ENCODE results near the gene CCDC54.
"Not testable (repeated sequence)": the region's sequence is repeated elsewhere in the genome, so short reads cannot be mapped to it uniquely, and the experiment has no call there.

Gene CCDC54

DNA sequence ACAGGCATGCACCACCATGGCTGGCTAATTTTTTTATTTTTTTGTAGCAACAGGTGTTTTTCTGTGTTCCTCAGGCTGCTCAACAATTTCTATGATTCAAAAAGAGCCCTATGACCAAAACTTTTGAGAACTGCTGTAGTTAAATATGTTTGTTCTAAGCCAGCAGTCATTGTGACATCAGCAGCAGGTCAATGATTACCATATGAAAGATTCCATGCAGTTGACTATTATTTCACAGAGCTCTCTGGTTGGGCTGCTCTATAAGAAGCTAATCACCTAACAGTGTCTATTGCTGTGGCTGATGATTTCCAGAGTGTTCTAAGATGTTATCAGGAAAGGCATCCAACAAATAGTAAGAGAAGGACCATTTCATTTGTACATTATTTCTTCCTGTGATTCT, at the start of gene CCDC54:
CCDC54 (plus strand) TSS at position 289 of the 400 bp plus-strand sequence. CDS start 149 bp downstream, outside the sequence.
- DNase-seq (ENCODE audit: low read depth in 2 of 2) = no peak

DNA sequence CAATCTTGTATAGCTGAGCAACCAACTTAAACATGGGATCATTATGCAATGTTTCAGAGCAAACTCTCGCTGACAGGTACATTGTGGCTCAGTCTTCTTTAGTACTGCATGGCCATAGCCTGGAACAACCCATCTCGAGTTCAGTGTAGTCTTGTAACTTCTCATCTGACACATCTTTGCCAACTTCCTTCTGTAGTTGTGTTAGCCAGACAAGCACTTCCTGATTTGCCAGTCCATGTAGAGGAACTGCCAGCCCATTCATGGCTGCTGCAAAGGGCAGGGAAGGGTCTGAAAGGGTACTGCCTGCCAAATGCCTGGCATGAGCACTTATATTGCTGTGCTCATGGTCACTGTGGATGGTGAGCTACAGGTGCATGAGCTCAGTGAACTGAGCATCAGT, 49.2 kb upstream of the CCDC54 start:
- no peak for DNase-seq (ENCODE audit: low read depth in 2 of 2)

DNA sequence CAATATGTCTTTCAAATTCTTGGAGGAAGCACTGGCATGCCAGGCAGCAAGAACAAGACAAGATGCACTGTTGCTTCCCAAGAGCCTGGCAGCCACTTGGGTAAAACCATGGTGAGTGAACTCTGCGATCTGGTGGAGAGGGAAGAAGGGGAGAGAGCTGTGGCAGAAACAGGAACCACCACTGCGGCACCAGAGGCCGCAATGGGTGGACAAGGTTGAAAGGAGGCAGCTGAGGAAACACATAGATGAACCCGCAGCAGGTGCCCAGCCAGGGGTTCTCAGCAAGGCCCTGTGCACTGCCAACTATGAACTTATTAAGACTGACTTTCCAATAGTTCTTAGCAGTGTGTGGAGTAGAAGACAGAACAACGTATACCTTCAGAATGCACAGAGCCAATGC, 48.2 kb upstream of the CCDC54 start:
- DNase-seq (ENCODE audit: low read depth in 2 of 2) = no peak

- not testable (repeated sequence) for DNase-seq (ENCODE audit: low read depth in 2 of 2)
Observed at GRCh38 chr3:107339690-107340089, 37.5 kb upstream of the CCDC54 start.

DNA sequence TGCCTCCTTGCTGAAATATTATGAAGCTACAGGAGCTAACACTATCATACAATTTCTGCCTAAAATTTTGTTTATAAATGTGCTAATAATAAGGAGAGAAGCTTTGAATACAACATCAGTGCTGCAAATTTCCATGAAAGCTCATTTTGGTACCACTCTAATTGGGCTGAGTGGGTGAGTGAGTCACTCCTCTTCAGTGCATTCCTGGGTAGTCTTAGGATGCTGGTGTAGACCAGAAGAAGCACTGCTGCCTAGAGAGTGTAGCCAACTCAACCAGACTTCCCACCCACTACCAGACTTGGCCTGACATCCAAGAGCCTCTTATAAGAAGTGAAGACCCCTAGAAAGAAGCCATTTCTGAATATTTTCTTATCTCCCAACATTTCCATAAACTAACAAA, 32.5 kb upstream of the CCDC54 start:
- no peak for DNase-seq (ENCODE audit: low read depth in 2 of 2)

DNA sequence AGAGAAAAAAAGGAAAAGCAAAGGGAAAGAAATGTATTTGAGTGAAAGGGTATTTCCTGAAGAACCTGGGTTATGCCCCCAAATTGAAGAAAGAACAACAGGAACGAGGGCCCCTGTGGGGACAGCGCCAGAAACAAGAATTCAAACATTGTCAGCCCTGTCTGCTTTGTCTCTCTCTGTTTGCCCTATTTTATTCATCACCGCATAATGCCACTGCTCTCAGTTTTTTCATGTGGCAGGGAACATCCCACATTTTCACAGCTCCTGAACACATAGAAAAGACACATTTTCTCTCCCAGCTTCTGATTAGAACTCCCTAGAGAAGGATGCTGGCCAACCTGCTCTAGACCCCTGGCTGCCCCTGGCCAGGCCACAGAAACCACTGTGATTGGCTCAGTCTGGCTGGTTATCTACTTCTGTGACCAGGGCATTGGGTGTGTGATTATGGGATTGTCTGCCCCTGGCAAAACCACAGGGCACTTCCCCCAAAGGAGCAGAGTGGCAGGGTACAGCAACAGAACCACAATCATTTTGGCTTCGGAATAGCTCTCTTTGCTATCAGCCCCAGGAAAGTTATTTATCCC, 31.3 kb upstream of the CCDC54 start:
- no peak for DNase-seq (ENCODE audit: low read depth in 2 of 2)

GRCh38 chr3:107346564-107346963, 30.7 kb upstream of the CCDC54 start:
- DNase-seq (ENCODE audit: low read depth in 2 of 2) = no peak

GRCh38 chr3:107347751-107348150, 29.5 kb upstream of the CCDC54 start:
- no peak for DNase-seq (ENCODE audit: low read depth in 2 of 2)

- no peak for DNase-seq (ENCODE audit: low read depth in 2 of 2)
Observed at GRCh38 chr3:107356706-107357105, 20.5 kb upstream of the CCDC54 start.

- DNase-seq (ENCODE audit: low read depth in 2 of 2) = no peak
Observed at GRCh38 chr3:107361633-107362032, 15.6 kb upstream of the CCDC54 start.

- no peak for DNase-seq (ENCODE audit: low read depth in 2 of 2)
Observed at GRCh38 chr3:107365051-107365450, 12.2 kb upstream of the CCDC54 start.

GRCh38 chr3:107366766-107367165, 10.5 kb upstream of the CCDC54 start:
- no peak for DNase-seq (ENCODE audit: low read depth in 2 of 2)

- DNase-seq (ENCODE audit: low read depth in 2 of 2) = no peak
Observed at GRCh38 chr3:107367353-107367752, 9.9 kb upstream of the CCDC54 start.

GRCh38 chr3:107368654-107369398, 8.4 kb upstream of the CCDC54 start:
- DNase-seq (ENCODE audit: low read depth in 2 of 2) = no peak

- no peak for DNase-seq (ENCODE audit: low read depth in 2 of 2)
Observed at GRCh38 chr3:107369791-107370190, 7.4 kb upstream of the CCDC54 start.

DNA sequence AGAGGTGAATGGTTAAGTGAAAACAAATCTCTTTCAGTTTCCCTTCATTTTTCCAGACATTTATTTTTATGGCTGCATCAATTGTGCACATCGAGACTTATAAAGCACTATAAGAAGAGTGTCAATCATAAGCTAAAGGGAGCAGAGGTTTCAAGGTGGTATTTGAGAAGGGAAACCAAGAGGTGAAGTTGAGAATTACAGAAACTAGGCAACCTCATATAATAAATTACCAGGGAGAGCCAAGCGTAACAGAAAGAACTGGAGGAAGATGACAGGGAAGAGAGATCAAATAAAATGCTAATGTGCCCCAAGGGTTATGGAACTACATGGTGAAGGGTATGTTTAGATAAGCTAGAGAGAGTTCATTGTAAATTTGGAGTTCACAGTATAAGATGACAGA, 6.3 kb upstream of the CCDC54 start:
- DNase-seq (ENCODE audit: low read depth in 2 of 2) = no peak

DNA sequence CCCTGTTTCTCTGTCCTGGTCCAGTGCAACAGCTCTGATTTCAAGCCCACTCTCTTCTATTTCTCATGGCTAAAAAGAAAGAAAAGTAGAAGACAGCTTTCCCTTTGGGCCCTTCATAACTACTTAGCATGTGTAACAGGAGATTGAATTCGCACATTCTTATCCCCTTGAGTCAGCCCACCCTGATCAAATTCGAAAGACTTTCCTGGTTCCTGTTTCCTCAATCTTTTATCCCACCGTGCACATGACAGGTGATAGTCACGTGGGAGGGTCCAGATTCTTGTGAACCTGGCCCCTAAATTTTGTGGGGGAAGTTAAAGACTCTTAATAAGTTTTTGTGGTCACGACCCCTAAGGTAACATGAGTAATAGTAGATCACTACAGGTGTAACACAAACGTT, 4.7 kb upstream of the CCDC54 start:
- no peak for DNase-seq (ENCODE audit: low read depth in 2 of 2)

DNA sequence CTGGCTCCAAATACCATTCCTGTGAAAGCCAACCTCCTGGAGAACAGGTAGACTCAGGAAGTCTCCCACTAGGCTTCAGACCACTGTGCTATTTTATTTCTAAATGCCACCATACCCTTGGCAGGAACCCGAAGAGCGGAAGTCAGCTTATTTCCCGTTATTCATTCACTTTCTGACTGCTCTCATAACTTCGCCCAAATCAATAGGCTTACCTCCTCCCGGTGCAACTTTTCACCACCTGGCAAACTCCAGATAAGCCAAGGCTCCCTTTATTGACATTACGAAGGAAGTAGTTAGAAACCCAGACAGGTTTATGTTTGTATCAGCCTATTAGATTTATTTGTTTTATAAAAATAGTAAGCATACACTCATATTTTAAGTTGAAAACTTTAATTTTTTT, 3.3 kb upstream of the CCDC54 start:
- no peak for DNase-seq (ENCODE audit: low read depth in 2 of 2)

- no peak for DNase-seq (ENCODE audit: low read depth in 2 of 2)
Observed at GRCh38 chr3:107375682-107376081, 1.6 kb upstream of the CCDC54 start.

DNA sequence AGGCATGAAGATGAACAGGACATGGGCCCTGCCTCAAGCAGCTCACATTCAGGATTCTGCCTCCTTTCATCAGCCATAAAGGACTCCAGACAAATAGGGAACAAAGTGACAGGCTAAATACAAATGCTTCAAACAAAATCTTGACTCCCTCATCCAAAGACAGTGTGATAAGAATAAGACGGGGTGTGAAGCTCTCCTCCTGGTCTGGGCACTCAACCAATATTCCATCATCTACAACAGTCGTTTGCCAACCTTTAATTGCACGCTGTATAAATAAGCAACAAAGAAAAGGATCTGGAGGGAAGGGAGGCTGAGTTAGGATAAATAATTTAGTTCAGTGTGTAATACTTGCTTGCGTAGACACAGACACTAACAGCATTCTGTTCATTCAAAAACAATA, 5.4 kb downstream of the CCDC54 start:
- no peak for DNase-seq (ENCODE audit: low read depth in 2 of 2)

- DNase-seq (ENCODE audit: low read depth in 2 of 2) = no peak
Observed at GRCh38 chr3:107384428-107384827, 7.2 kb downstream of the CCDC54 start.

DNA sequence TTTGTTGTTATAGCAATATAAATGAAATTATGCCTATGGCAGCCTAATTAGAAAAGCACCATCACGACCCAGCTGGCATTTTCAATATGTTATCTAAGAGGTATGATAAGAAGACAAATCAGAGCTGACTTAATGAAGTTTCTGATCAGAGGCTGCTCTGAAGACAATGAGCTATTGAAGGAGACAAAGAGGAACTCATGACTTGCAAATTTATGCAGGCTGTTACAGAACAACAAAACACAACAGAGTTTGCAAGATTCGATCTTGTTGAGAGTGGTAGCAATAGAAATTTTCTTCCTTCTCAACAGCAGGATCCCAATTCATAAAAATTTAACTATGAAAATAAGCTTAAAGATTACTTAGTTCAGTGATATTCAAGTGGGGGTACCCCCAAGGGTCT, 7.7 kb downstream of the CCDC54 start:
- no peak for DNase-seq (ENCODE audit: low read depth in 2 of 2)

- no peak for DNase-seq (ENCODE audit: low read depth in 2 of 2)
Observed at GRCh38 chr3:107387555-107387954, 10.3 kb downstream of the CCDC54 start.
